Glutamatergic neuron (in vitro differentiated cells): ENCODE measurements around the gene PDLIM3. TPM values are rescaled to one million over a fixed set of nuclear protein-coding genes. Genes with fewer than 3 reads are reported as not detected.
"Not testable (repeated sequence)": the region's sequence is repeated elsewhere in the genome, so short reads cannot be mapped to it uniquely, and the experiment has no call there.

Experiments used
- DNase-seq: peaks from one replicate; pipeline ENCODE4 v3.0.0; 2022
- H3K27ac Mint-ChIP-seq: one replicate; pipeline ENCODE4 v1.8.0; 2020; ENCODE audit warnings: mild to moderate bottlenecking, mixed read lengths, inconsistent platforms; ENCODE audit not compliant: unreplicated experiment
- H3K27me3 Mint-ChIP-seq: one replicate; pipeline ENCODE4 v1.8.0; 2020; ENCODE audit warnings: mild to moderate bottlenecking, moderate library complexity, mixed read lengths, inconsistent platforms; ENCODE audit not compliant: unreplicated experiment
- H3K36me3 Mint-ChIP-seq: one replicate; pipeline ENCODE4 v1.8.0; 2020; ENCODE audit warnings: mild to moderate bottlenecking, mixed read lengths, inconsistent platforms; ENCODE audit not compliant: unreplicated experiment
- H3K4me1 Mint-ChIP-seq: one replicate; pipeline ENCODE4 v1.8.0; 2020; ENCODE audit warnings: mild to moderate bottlenecking, low read depth, mixed read lengths, inconsistent platforms; ENCODE audit not compliant: unreplicated experiment
- H3K4me3 Mint-ChIP-seq: one replicate; pipeline ENCODE4 v1.8.0; 2020; ENCODE audit warnings: mild to moderate bottlenecking, mixed read lengths, inconsistent platforms; ENCODE audit not compliant: unreplicated experiment
- H3K9me3 Mint-ChIP-seq: one replicate; pipeline ENCODE4 v1.8.0; 2020; ENCODE audit warnings: mild to moderate bottlenecking, moderate library complexity, mixed read lengths, inconsistent platforms; ENCODE audit not compliant: unreplicated experiment
- total RNA-seq: library from RNA; stranded (reverse); fragmentation: NEBNext Ultra II Directional; extraction: Animal tissue kit (Norgen Biotek cat#: 25700); gene quantifications from one replicate; pipeline ENCODE4 v1.2.1, GENCODE V29; 2021; ENCODE audit not compliant: unreplicated experiment
- TF ChIP-seq, protein P1 (sequence below): fragments of 200-600 bp; sonication (generic); IDR thresholded peaks from one replicate; pipeline ENCODE4 v1.5.0; 2021; ENCODE audit not compliant: partially characterized antibody, unreplicated experiment

Gene PDLIM3
- total RNA-seq, 1 donor from 2014 or later: 262 TPM

DNA sequence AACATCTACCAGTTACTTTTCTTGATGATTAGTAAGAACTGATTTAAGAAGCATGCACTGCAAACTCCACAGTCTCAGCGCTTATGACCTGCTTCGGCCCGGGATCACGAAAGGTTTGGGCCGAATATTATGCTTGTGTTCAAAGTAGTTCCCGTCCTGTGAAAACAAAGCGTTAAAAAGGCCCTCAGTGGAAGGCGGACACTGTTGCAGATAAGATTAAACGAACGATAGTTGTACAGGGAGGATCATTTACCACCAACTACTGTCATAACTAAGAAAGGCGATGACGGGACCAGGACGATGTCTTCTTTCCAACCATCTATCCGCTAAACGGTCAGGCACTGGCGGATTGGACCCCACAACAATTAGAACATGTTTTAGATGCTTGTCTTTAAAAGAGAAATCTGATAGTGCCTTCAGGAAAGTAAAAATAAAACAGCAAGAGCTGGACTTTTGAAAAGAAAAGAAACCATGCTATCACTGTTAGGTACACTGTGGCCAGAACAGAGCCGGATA is 21.1 kb downstream of the PDLIM3 start:
- Mint-ChIP-seq H3K27me3 (peaks cover 3% of the 10 kb centered on the region), H3K27ac (no peak overlapping the region), H3K4me3 (no peak overlapping the region), H3K9me3 (peaks cover 2% of the 10 kb centered on the region), H3K36me3 (peaks cover 10% of the 10 kb centered on the region), H3K4me1 (peaks cover 6% of the 10 kb centered on the region)
- TF ChIP-seq, protein P1, sequence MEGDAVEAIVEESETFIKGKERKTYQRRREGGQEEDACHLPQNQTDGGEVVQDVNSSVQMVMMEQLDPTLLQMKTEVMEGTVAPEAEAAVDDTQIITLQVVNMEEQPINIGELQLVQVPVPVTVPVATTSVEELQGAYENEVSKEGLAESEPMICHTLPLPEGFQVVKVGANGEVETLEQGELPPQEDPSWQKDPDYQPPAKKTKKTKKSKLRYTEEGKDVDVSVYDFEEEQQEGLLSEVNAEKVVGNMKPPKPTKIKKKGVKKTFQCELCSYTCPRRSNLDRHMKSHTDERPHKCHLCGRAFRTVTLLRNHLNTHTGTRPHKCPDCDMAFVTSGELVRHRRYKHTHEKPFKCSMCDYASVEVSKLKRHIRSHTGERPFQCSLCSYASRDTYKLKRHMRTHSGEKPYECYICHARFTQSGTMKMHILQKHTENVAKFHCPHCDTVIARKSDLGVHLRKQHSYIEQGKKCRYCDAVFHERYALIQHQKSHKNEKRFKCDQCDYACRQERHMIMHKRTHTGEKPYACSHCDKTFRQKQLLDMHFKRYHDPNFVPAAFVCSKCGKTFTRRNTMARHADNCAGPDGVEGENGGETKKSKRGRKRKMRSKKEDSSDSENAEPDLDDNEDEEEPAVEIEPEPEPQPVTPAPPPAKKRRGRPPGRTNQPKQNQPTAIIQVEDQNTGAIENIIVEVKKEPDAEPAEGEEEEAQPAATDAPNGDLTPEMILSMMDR: no peak
- DNase-seq: no peak

- no peak overlapping the region for H3K4me3 Mint-ChIP-seq
- H3K27ac Mint-ChIP-seq: peak overlapping the region; percentile 28
- peaks cover 3% of the 10 kb centered on the region for H3K27me3 Mint-ChIP-seq
- peaks cover 4% of the 10 kb centered on the region for H3K4me1 Mint-ChIP-seq
- DNase-seq: no peak
- TF ChIP-seq, protein P1: no peak
- peaks cover 2% of the 10 kb centered on the region for H3K9me3 Mint-ChIP-seq
- H3K36me3 Mint-ChIP-seq: peaks cover 10% of the 10 kb centered on the region
Measured at GRCh38 chr4:185513489-185514181, 21.7 kb downstream of the PDLIM3 start.

DNA sequence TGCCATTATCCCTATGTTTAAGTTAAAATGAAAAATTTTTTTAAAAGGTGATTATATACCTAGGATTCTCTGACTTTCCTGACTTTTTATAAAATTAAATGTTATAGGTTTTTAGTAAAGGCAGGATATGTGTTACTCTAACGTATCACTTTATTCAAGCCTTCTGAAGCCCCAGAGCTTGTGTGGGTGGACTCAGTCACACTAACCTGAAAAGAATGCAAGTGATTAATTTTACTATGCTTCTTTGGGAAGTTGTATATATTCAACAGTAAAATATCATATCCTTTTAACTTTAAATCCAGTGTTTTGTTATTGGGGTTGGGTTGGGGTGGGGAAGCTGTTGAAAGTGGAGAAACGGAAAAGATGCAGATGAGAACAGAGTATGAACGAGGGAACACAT is 22.8 kb downstream of the PDLIM3 start:
- Mint-ChIP-seq H3K36me3 (peaks cover 10% of the 10 kb centered on the region), H3K9me3 (peaks cover 2% of the 10 kb centered on the region), H3K27me3 (peaks cover 3% of the 10 kb centered on the region), H3K27ac (no peak overlapping the region), H3K4me1 (peaks cover 7% of the 10 kb centered on the region), H3K4me3 (no peak overlapping the region)
- TF ChIP-seq, protein P1: no peak
- DNase-seq: no peak

DNA sequence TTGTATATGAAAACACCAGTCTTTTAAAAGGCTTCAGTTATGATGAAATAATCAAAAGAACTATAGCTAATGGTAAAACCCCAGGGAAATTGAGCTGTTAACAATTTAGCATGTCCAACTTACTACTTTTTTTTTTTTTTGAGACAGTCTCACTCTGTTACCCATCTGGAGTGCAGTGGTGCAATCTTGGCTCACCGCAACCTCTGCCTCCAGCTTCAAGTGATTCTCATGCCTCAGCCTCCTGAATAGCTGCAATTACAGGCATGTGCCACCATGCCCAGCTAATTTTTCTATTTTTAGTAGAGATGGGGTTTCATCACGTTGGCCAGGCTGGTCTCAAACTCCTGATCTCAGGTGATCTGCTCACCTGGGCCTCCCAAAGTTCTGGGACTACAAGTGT is 24.1 kb downstream of the PDLIM3 start:
- not testable (repeated sequence) for H3K4me3 Mint-ChIP-seq, H3K27me3 Mint-ChIP-seq, DNase-seq, H3K4me1 Mint-ChIP-seq, H3K9me3 Mint-ChIP-seq, H3K36me3 Mint-ChIP-seq, H3K27ac Mint-ChIP-seq

GRCh38 chr4:185510806-185511205 is 24.5 kb downstream of the PDLIM3 start:
- peaks cover 3% of the 10 kb centered on the region for H3K27me3 Mint-ChIP-seq
- H3K4me1 Mint-ChIP-seq: peaks cover 3% of the 10 kb centered on the region
- peaks cover 10% of the 10 kb centered on the region for H3K36me3 Mint-ChIP-seq
- no peak for DNase-seq
- H3K4me3 Mint-ChIP-seq: no peak overlapping the region
- no peak overlapping the region for H3K27ac Mint-ChIP-seq
- TF ChIP-seq, protein P1: no peak
- H3K9me3 Mint-ChIP-seq: peaks cover 2% of the 10 kb centered on the region
